Fibroblast of pulmonary artery (primary cell): ENCODE measurements around the gene NACC1.

Experiments used
- DNase-seq: peaks from one replicate; pipeline ENCODE4 v3.0.0-alpha.2; 2010; ENCODE audit warnings: low read depth
- H3K4me3 ChIP-seq: replicated peaks from 2 replicates; pipeline ENCODE4 v1.5.1; 2011; ENCODE audit warnings: low read depth, mild to moderate bottlenecking, control low read depth, low read length, moderate library complexity
- CTCF ChIP-seq: IDR thresholded peaks from 2 replicates; pipeline ENCODE4 v1.5.1; 2011; ENCODE audit warnings: mild to moderate bottlenecking, control low read depth, low read length, inconsistent platforms; ENCODE audit errors: missing control alignments

Gene NACC1

GRCh38 chr19:13104848-13105711 is 13.0 kb upstream of the NACC1 start:
- no peak for DNase-seq
- no peak overlapping the region for H3K4me3 ChIP-seq
- no peak for TF ChIP-seq CTCF

- DNase-seq: no peak
- H3K4me3 ChIP-seq: no peak overlapping the region
- TF ChIP-seq CTCF: no peak
Observed at GRCh38 chr19:13109361-13110098, 8.5 kb upstream of the NACC1 start.

GRCh38 chr19:13110099-13110610 is 7.9 kb upstream of the NACC1 start:
- H3K4me3 ChIP-seq: no peak overlapping the region
- DNase-seq: no peak
- no peak for TF ChIP-seq CTCF

GRCh38 chr19:13112555-13112954 is 5.5 kb upstream of the NACC1 start:
- no peak for TF ChIP-seq CTCF
- DNase-seq: no peak

GRCh38 chr19:13115936-13116281 is 2.2 kb upstream of the NACC1 start:
- TF ChIP-seq CTCF: no peak
- H3K4me3 ChIP-seq: peak overlapping the region; percentile 96
- no peak for DNase-seq

More at GRCh38 chr19:13112555-13112954, 5.5 kb upstream of the NACC1 start:
- no peak overlapping the region for H3K4me3 ChIP-seq

- peak within 1 kb of the TSS; percentile 96 for H3K4me3 ChIP-seq
- TF ChIP-seq CTCF: no peak
- DNase-seq: peak; percentile 95
Observed at GRCh38 chr19:13116282-13117175, 1.5 kb upstream of the NACC1 start, which contains the start of gene TRMT1. Gene TRMT1 (minus strand): TSS chr19:13116740. CDS start chr19:13116399, 341 bp downstream.
